GM12875 (cell line): Measurements from ENCODE around the gene FAM78B.

Experiments used
- H3K4me3 ChIP-seq: one replicate; pipeline ENCODE4 v1.5.1; 2011; ENCODE audit warnings: low read depth, low read length, control low read depth
- CTCF ChIP-seq: IDR thresholded peaks from 2 replicates; pipeline ENCODE4 v1.5.1; 2011; ENCODE audit warnings: low read depth, mild to moderate bottlenecking, control low read depth, inconsistent platforms, low read length, moderate library complexity, borderline replicate concordance; ENCODE audit not compliant: insufficient read depth

The FAM78B gene

GRCh38 chr1:166166698-166167571, at the start of gene FAM78B:
Gene FAM78B, minus strand, starts transcription at chr1:166167001. Its CDS starts 753 bp downstream, at chr1:166166248.
- TF ChIP-seq CTCF: peak; percentile 7; the same call in 1 of the 2 replicates
- peak within 1 kb of the TSS; percentile 59 for H3K4me3 ChIP-seq

- no peak overlapping the region for H3K4me3 ChIP-seq
- no peak for TF ChIP-seq CTCF
Measured at GRCh38 chr1:166202546-166202945, 35.7 kb upstream of the FAM78B start.

- no peak overlapping the region for H3K4me3 ChIP-seq
- no peak for TF ChIP-seq CTCF
Measured at GRCh38 chr1:166200743-166201142, 33.9 kb upstream of the FAM78B start.

- no peak overlapping the region for H3K4me3 ChIP-seq
- no peak for TF ChIP-seq CTCF
Measured at GRCh38 chr1:166197597-166197996, 30.8 kb upstream of the FAM78B start.

- H3K4me3 ChIP-seq: no peak overlapping the region
- TF ChIP-seq CTCF: no peak
Measured at GRCh38 chr1:166197141-166197540, 30.3 kb upstream of the FAM78B start.

GRCh38 chr1:166193057-166193698, 26.4 kb upstream of the FAM78B start:
- TF ChIP-seq CTCF: no peak
- no peak overlapping the region for H3K4me3 ChIP-seq
